Omental fat pad (tissue), 4 donors: ENCODE results near the gene TBXAS1. TPM values are rescaled to one million over a fixed set of nuclear protein-coding genes. Genes with fewer than 3 reads are reported as not detected.

ENCODE experiments used
- ATAC-seq: fragments of 150-250 bp; one replicate; pipeline ENCODE4 v1.9.1; 2016; ENCODE audit warnings: mild to moderate bottlenecking, moderate library complexity; ENCODE audit not compliant: low FRiP score
- DNase-seq: peaks from one replicate; pipeline ENCODE4 v3.0.0-alpha.2; 2019; ENCODE audit warnings: low spot score
- total RNA-seq, 4 donors: library from RNA; depleted of rRNA; stranded (reverse); fragments of >200 nt; gene quantifications; one replicate each; pipeline ENCODE4 v1.1.0, GENCODE V29; 2016
- TF ChIP-seq, protein P1 (sequence below), 3 donors: fragments of 450-650 bp; IDR thresholded peaks; one replicate each; pipeline ENCODE4 v1.5.1; 2016 to 2017; ENCODE audit warnings: antibody characterized with exemption in 3 of 3, mild to moderate bottlenecking in 3 of 3, moderate library complexity in 2 of 3

The TBXAS1 gene
- total RNA-seq, 4 donors from 2014 or later = 22.2 to 63.4 (median 48.6) TPM

DNA sequence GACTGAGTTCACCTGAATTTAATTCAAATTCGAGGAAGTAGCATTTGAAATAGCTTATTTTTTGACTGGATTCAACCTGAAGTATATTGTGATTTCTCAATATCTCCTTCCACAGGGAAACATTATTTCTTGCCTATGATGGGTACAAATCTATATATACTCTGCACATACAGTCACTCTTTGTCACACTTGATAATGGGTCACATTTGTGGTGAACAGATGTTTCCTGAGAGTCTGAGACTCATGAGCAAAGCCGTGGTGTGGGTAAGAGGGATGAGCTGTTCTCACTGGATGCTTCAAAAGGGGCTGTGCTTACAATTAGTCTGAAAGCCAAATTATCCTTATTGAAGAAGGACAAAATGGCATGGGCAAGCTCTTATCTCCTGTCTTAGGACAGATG is 18.0 kb upstream of the TBXAS1 start:
- ATAC-seq = no peak
- no peak for DNase-seq
- TF ChIP-seq, protein P1, sequence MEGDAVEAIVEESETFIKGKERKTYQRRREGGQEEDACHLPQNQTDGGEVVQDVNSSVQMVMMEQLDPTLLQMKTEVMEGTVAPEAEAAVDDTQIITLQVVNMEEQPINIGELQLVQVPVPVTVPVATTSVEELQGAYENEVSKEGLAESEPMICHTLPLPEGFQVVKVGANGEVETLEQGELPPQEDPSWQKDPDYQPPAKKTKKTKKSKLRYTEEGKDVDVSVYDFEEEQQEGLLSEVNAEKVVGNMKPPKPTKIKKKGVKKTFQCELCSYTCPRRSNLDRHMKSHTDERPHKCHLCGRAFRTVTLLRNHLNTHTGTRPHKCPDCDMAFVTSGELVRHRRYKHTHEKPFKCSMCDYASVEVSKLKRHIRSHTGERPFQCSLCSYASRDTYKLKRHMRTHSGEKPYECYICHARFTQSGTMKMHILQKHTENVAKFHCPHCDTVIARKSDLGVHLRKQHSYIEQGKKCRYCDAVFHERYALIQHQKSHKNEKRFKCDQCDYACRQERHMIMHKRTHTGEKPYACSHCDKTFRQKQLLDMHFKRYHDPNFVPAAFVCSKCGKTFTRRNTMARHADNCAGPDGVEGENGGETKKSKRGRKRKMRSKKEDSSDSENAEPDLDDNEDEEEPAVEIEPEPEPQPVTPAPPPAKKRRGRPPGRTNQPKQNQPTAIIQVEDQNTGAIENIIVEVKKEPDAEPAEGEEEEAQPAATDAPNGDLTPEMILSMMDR (IDR thresholded peaks at IDR 0.05) = no peak

DNA sequence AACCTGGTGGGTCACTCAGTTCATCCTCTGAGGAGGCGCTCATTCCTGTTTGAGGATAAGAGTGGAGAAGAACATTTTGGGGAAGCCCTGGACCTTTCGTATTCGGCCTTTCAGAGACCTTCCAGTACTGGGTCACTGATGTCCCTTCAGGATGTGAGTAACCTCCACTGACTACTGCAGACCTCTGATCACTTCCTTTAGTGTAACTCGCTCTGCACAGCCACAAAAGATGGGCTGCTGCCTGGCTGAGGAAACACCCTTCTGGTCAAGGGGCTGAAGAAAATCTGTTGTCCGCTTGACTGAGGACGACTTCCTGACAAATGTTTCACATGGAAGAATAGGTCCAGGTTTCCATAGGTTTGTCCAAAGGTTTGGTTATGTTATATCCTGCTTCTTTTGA is 15.9 kb upstream of the TBXAS1 start:
- TF ChIP-seq, protein P1 (IDR thresholded peaks at IDR 0.05) = no peak
- no peak for ATAC-seq
- no peak for DNase-seq

- DNase-seq (no peak), ATAC-seq (no peak)
- TF ChIP-seq, protein P1 (IDR thresholded peaks at IDR 0.05) = no peak
Measured at GRCh38 chr7:139813689-139814088, 15.4 kb upstream of the TBXAS1 start.

- TF ChIP-seq, protein P1 (IDR thresholded peaks at IDR 0.05) = no peak
- no peak for DNase-seq
- no peak for ATAC-seq
Measured at GRCh38 chr7:139817249-139817648, 11.8 kb upstream of the TBXAS1 start.

DNA sequence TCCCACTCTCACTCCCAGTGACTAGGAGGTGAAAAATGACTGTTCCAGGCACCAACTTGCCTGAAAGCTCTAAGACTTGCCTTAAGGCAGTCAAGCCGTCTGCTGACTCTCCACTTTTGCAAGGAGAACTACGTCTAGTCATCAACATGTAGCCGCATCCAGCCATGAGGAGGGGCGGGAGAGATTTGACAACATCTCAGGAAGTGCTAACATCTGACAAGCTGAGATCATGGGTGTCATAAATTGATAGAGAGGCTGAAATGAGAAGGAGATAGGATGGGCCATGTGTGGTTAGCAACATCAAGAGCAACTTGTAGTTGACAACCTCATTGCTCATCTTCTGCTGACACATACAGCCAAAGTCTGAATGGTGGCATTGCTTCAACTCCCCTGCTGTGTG is 9.0 kb upstream of the TBXAS1 start:
- DNase-seq (no peak), ATAC-seq (no peak)
- TF ChIP-seq, protein P1 (IDR thresholded peaks at IDR 0.05) = no peak

GRCh38 chr7:139821349-139822105 is 7.5 kb upstream of the TBXAS1 start:
- TF ChIP-seq, protein P1 (IDR thresholded peaks at IDR 0.05) = no peak
- no peak for DNase-seq

DNA sequence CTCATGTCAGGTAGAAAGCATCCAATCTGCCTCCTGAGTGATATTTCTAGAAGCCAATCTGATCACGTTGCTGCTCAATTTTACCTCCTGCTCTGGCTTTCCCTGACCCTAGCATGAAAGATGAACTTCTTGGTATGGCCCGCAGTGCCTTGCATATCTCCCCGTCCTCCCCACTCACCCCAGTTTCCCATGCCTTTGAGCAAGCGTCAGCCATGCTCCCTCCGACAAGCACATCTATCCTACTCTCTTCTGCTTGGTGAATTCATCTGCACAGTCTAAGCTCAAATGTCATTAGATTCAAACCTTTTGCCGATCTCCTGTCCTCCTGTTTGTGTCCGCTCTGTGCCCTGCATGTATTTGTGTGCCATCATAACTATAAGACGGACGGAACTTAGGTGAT is 6.2 kb upstream of the TBXAS1 start:
- no peak for DNase-seq
- TF ChIP-seq, protein P1 (IDR thresholded peaks at IDR 0.05) = no peak
- ATAC-seq = no peak

More at GRCh38 chr7:139821349-139822105, 7.5 kb upstream of the TBXAS1 start:
- ATAC-seq = no peak
